Epithelial cell of esophagus (primary cell): ENCODE measurements around the gene ABHD10.

ENCODE experiments used
- DNase-seq: peaks from one replicate; pipeline ENCODE4 v3.0.0; 2010; ENCODE audit warnings: low read depth
- H3K4me3 ChIP-seq: 2 replicates; pipeline ENCODE4 v1.5.1; 2011; ENCODE audit warnings: mild to moderate bottlenecking, low read length, control low read depth
- CTCF ChIP-seq: IDR thresholded peaks from 2 replicates; pipeline ENCODE4 v1.5.1; 2011; ENCODE audit warnings: low read depth, mild to moderate bottlenecking, low read length, control low read depth, inconsistent platforms; ENCODE audit not compliant: insufficient read depth; ENCODE audit errors: missing control alignments

The ABHD10 gene

GRCh38 chr3:111984636-111985298, 5.9 kb downstream of the ABHD10 start:
- DNase-seq, result no peak
- TF ChIP-seq CTCF, result no peak
- no peak overlapping the region for H3K4me3 ChIP-seq

- no peak for DNase-seq
- TF ChIP-seq CTCF, result no peak
- no peak overlapping the region for H3K4me3 ChIP-seq
Measured at GRCh38 chr3:111986800-111987199, 8.0 kb downstream of the ABHD10 start.

- no peak overlapping the region for H3K4me3 ChIP-seq
- peak; percentile 81 for TF ChIP-seq CTCF
- peak; percentile 77 for DNase-seq
Measured at GRCh38 chr3:111989061-111989678, 10.3 kb downstream of the ABHD10 start.

GRCh38 chr3:111993038-111993437, 14.2 kb downstream of the ABHD10 start:
- no peak for DNase-seq
- H3K4me3 ChIP-seq, result no peak overlapping the region
- TF ChIP-seq CTCF, result no peak

GRCh38 chr3:111998636-111999483, 20.0 kb downstream of the ABHD10 start, which contains the start of gene TAGLN3:
Gene TAGLN3 (plus strand): TSS chr3:111998922. CDS start chr3:111999423, 501 bp downstream.
- H3K4me3 ChIP-seq, result peak within 1 kb of the TSS; percentile 61
- no peak for TF ChIP-seq CTCF
- peak; percentile 64 for DNase-seq

GRCh38 chr3:111999484-112000324, 20.9 kb downstream of the ABHD10 start:
- TF ChIP-seq CTCF, result no peak
- peak; percentile 27 for DNase-seq
- H3K4me3 ChIP-seq, result peak overlapping the region; percentile 61
